ENCODE results near the gene MYO3B. TPM values are rescaled to one million over a fixed set of nuclear protein-coding genes. Genes with fewer than 3 reads are reported as not detected.

The MYO3B gene
- total RNA-seq, 4 donors from 2014 or later = 0.34 to 0.95 (median 0.89) TPM

DNA sequence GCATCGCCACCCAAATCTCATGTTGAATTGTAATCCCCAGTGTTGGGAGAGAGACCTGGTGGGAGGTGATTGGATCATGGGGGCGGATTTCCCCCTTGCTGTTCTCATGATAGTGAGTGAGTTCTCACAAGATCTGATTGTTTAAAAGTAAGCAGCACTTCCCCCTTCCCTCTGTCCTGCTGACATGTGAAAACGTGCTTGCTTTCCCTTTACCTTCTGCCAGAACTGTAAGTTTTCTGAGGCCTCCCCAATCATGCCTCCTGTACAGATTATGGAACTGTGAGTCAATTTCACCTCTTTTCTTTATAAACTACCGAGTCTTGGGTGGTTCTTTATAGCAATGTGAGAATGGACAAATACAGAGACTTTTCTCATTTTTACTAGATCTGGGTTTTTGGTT lies 375.8 kb downstream of the MYO3B start:
- Histone ChIP-seq H3K27ac (peak overlapping the region; percentile 62), H3K27me3 (no peaks in the 10 kb centered on the region), H3K4me3 (no peak overlapping the region), H3K4me1 (peaks cover 16% of the 10 kb centered on the region), H3K36me3 (no peaks in the 10 kb centered on the region), H3K9me3 (no peaks in the 10 kb centered on the region)
- 61% methylated on average over 4 of the region's 4 CpGs for WGBS
- DNase-seq (ENCODE audit: low spot score in 2 of 2) = no peak
- TF ChIP-seq POLR2A (IDR thresholded peaks at IDR 0.05) = no peak
- TF ChIP-seq, protein P1, sequence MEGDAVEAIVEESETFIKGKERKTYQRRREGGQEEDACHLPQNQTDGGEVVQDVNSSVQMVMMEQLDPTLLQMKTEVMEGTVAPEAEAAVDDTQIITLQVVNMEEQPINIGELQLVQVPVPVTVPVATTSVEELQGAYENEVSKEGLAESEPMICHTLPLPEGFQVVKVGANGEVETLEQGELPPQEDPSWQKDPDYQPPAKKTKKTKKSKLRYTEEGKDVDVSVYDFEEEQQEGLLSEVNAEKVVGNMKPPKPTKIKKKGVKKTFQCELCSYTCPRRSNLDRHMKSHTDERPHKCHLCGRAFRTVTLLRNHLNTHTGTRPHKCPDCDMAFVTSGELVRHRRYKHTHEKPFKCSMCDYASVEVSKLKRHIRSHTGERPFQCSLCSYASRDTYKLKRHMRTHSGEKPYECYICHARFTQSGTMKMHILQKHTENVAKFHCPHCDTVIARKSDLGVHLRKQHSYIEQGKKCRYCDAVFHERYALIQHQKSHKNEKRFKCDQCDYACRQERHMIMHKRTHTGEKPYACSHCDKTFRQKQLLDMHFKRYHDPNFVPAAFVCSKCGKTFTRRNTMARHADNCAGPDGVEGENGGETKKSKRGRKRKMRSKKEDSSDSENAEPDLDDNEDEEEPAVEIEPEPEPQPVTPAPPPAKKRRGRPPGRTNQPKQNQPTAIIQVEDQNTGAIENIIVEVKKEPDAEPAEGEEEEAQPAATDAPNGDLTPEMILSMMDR (IDR thresholded peaks at IDR 0.05) = no peak

DNA sequence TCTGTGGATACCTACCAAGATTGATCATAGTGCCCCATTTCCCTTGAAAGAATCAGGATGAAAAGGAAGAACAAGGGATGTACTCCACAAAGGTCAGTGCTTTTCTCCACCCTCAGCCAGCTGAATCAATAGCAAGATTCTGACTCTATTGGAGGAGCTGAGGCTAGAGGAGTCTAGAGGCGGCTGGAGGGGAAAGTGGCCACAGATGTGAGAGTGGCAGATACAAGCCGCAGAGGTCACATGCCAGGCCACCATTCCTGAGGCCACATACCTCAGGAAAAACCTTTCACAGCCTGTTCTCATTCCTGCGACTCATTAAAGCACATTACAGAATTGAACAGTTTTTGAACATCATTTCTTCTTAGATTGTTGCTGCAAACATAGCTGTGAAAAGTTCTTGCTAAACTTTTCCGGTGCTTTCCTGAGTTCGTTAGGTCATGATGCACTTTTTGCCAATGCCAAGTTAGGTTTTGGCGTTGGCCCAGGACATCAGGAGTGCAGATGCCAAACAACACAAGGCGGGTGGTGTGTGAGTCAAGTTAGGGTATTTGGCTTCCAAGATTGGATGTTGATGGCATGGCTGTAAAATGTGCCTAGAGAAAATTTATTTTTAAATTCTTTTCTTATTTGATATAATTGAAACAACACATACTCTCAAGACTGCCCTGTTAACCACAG lies 376.5 kb downstream of the MYO3B start:
- H3K27ac ChIP-seq = peak overlapping the region; percentile 62
- TF ChIP-seq POLR2A (IDR thresholded peaks at IDR 0.05) (no peak), POLR2AphosphoS5 (IDR thresholded peaks at IDR 0.05) (peak in 1 of 3 donors; percentile 76), EP300 (IDR thresholded peaks at IDR 0.05) (no peak)
- TF ChIP-seq, protein P1 (IDR thresholded peaks at IDR 0.05) = no peak

DNA sequence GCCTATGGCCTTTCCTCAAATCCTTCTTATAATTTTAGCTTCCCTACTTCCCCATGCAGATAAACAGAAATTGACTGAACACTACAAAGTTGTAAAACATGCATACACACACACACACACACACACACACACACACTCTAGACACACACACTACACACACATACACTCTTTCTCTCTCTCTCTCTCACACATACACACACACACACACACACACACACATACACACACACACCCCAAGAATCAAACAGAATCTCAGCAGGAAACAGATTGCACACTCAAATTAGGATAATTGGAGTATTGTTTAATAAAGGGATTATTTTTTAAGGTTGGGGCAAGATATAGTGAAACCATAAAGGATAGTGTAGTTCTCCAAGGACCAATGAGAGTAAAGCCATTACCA lies 385.0 kb downstream of the MYO3B start:
- no peaks in the 10 kb centered on the region for H3K36me3 ChIP-seq
- H3K4me3 ChIP-seq = no peak overlapping the region
- no peaks in the 10 kb centered on the region for H3K9me3 ChIP-seq
- H3K4me1 ChIP-seq = no peaks in the 10 kb centered on the region
- DNase-seq (ENCODE audit: low spot score in 2 of 2) = no peak
- H3K27me3 ChIP-seq = no peaks in the 10 kb centered on the region
- TF ChIP-seq, protein P1 (IDR thresholded peaks at IDR 0.05) = no peak
- TF ChIP-seq POLR2A (IDR thresholded peaks at IDR 0.05) (no peak), POLR2AphosphoS5 (IDR thresholded peaks at IDR 0.05) (no peak)
- no peak overlapping the region for H3K27ac ChIP-seq

More for the DNA sequence above, 376.5 kb downstream of the MYO3B start:
- Histone ChIP-seq H3K9me3 (no peaks in the 10 kb centered on the region), H3K4me3 (no peak overlapping the region), H3K4me1 (peaks cover 16% of the 10 kb centered on the region), H3K27me3 (no peaks in the 10 kb centered on the region), H3K36me3 (no peaks in the 10 kb centered on the region)
- peak; percentile 73 to 78 for DNase-seq (ENCODE audit: low spot score in 2 of 2)
- WGBS = 25% methylated on average over 7 of the region's 7 CpGs

DNA sequence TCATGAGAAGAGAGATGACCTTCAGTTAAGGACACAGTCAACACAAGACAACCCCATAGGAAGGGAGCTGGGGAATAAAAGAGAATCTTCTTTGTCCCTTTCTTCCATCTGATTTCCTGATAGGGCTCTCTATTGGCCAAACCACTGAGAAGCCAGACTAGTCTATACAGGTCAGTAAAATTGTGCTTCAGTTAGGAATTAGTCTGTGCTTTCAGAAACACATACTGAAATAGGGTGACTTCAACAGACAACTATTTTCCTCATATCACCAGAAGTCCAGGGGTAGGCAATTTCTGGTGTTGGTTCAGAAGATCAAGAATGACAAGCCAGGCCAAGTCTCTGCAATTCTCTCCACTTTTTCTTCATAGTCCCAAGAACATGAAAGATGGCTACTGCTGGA lies 385.5 kb downstream of the MYO3B start:
- no peak for DNase-seq (ENCODE audit: low spot score in 2 of 2)
- H3K27me3 ChIP-seq = no peaks in the 10 kb centered on the region
- no peaks in the 10 kb centered on the region for H3K36me3 ChIP-seq
- no peaks in the 10 kb centered on the region for H3K4me1 ChIP-seq
- H3K27ac ChIP-seq = no peak overlapping the region
- H3K4me3 ChIP-seq = no peak overlapping the region
- TF ChIP-seq POLR2AphosphoS5 (IDR thresholded peaks at IDR 0.05) = no peak
- TF ChIP-seq, protein P1 (IDR thresholded peaks at IDR 0.05) = no peak
- no peak for TF ChIP-seq POLR2A (IDR thresholded peaks at IDR 0.05)
- no peak for TF ChIP-seq EP300 (IDR thresholded peaks at IDR 0.05)
- H3K9me3 ChIP-seq = no peaks in the 10 kb centered on the region

DNA sequence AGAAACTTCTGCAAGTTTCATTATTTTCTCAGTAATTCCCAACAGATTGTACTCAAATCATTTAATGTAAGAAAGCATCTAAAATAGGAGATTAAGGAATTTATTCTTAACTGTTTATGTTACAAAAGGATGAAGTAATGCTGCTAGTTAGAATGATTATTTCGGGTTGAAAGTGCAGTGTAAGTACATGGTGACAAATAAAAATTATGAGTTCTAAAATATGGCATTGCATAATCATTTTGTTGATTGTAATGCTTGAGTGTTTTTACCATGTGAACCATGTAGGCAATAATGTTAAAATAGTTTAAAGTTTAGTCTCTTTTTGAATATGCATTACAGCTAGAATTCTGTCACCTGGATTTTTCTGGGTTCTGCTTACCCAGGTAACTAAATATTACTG lies 388.2 kb downstream of the MYO3B start:
- H3K36me3 ChIP-seq = no peaks in the 10 kb centered on the region
- no peak overlapping the region for H3K27ac ChIP-seq
- no peak for DNase-seq (ENCODE audit: low spot score in 2 of 2)
- 44% methylated on average over 1 of the region's 1 CpG for WGBS
- H3K4me1 ChIP-seq = peaks cover under 1% of the 10 kb centered on the region
- no peak for TF ChIP-seq EP300 (IDR thresholded peaks at IDR 0.05)
- TF ChIP-seq POLR2A (IDR thresholded peaks at IDR 0.05) = no peak
- TF ChIP-seq, protein P1 (IDR thresholded peaks at IDR 0.05) = no peak
- TF ChIP-seq POLR2AphosphoS5 (IDR thresholded peaks at IDR 0.05) = no peak
- H3K4me3 ChIP-seq = no peak overlapping the region
- no peaks in the 10 kb centered on the region for H3K9me3 ChIP-seq
- no peaks in the 10 kb centered on the region for H3K27me3 ChIP-seq
